Activated T-helper 17 cell treated with anti-CD3 and anti-CD28 coated beads, Interleukin-2, amount 50 U/mL, for 72 hours (primary cell): Measurements from ENCODE around the gene COL5A1. TPM values are rescaled to one million over a fixed set of nuclear protein-coding genes. Genes with fewer than 3 reads are reported as not detected.

Source experiments
- ATAC-seq: fragments of 150-1000 bp; cut with Tn5 transposase; replicated peaks from 2 replicates; pipeline ENCODE4 v1.10.0; 2021; ENCODE audit warnings: mild to moderate bottlenecking, moderate library complexity
- H3K27ac Mint-ChIP-seq: one replicate; pipeline ENCODE4 v1.8.0; 2022; ENCODE audit warnings: mixed read lengths
- H3K27me3 Mint-ChIP-seq: one replicate; pipeline ENCODE4 v1.8.0; 2022; ENCODE audit warnings: mixed read lengths
- H3K36me3 Mint-ChIP-seq: one replicate; pipeline ENCODE4 v1.8.0; 2022; ENCODE audit warnings: low read depth, mild to moderate bottlenecking, mixed read lengths
- H3K4me1 Mint-ChIP-seq: one replicate; pipeline ENCODE4 v1.8.0; 2022; ENCODE audit warnings: mixed read lengths
- H3K4me3 Mint-ChIP-seq: one replicate; pipeline ENCODE4 v1.8.0; 2022; ENCODE audit warnings: mild to moderate bottlenecking, mixed read lengths
- H3K9me3 Mint-ChIP-seq: one replicate; pipeline ENCODE4 v1.8.0; 2022; ENCODE audit warnings: mixed read lengths
- total RNA-seq, 2 donors: library from RNA; stranded (reverse); gene quantifications; one replicate each; pipeline ENCODE4 v1.2.3, GENCODE V29; 2022

The COL5A1 gene
- total RNA-seq, 2 donors from 2014 or later: 0.50 to 1.3 TPM

DNA sequence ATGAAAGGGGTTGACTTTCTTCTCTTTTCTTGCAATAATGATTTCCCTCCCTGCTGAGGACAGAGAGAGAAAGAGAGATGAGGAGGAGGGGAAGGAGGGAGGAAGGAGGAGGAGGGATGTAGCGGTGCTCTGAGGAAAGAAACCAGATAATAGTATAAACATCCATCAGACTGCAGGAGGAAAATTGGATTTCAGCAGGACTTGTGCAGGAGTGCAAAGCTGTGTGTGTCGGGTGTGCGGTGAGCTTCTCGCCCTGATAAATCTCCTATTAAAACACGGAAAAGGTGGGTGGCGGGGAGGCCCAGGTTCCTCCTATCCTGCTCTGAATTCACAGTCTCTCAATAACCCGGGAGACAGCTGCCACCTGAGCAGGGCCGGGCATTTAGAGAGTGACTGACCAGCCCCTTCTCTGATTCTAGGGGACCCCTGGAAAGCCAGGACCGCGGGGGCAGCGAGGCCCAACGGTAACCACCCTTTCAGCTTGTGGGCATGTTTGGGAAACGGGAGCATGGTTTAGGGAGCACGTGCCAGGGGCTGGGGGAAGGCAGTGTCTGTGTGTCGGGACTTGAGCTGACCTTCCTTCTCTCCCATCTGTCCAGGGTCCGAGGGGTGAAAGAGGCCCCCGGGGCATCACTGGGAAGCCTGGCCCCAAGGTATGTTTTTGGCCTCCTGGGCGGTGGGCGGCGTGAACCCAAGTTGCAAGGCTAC is 153.2 kb downstream of the COL5A1 start:
- ATAC-seq: no peak
- no peak overlapping the region for H3K27ac Mint-ChIP-seq
- H3K4me3 Mint-ChIP-seq: no peak overlapping the region
- no peaks in the 10 kb centered on the region for H3K4me1 Mint-ChIP-seq
- no peaks in the 10 kb centered on the region for H3K9me3 Mint-ChIP-seq
- no peaks in the 10 kb centered on the region for H3K36me3 Mint-ChIP-seq
- H3K27me3 Mint-ChIP-seq: peaks cover 4% of the 10 kb centered on the region

DNA sequence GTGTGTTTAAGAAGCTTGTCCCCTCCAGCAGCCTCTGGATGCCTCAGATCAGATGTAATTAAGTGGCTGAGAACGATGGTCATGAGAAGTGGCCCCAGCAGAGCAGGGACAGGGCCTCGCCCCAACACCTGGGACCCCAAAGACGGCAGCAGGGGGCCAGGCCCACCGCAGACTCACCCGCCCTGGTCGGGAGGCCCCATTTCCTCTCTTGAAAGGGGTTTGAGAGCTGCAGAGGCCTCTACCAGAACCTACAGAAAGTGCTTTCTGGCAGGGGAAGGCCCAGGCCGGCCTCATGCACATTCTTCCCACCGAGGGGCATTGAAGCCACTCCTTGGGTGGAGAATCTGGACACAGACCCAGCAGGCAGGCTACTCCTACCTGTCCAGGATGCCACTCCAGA is 153.8 kb downstream of the COL5A1 start:
- H3K27ac Mint-ChIP-seq: no peak overlapping the region
- no peak for ATAC-seq
- peaks cover 4% of the 10 kb centered on the region for H3K27me3 Mint-ChIP-seq
- H3K9me3 Mint-ChIP-seq: no peaks in the 10 kb centered on the region
- no peaks in the 10 kb centered on the region for H3K4me1 Mint-ChIP-seq
- H3K4me3 Mint-ChIP-seq: no peak overlapping the region
- H3K36me3 Mint-ChIP-seq: no peaks in the 10 kb centered on the region

- Mint-ChIP-seq H3K27me3 (peaks cover 4% of the 10 kb centered on the region), H3K36me3 (no peaks in the 10 kb centered on the region), H3K27ac (no peak overlapping the region), H3K9me3 (no peaks in the 10 kb centered on the region), H3K4me3 (no peak overlapping the region), H3K4me1 (no peaks in the 10 kb centered on the region)
- no peak for ATAC-seq
Observed at GRCh38 chr9:134796882-134797281, 155.3 kb downstream of the COL5A1 start.

DNA sequence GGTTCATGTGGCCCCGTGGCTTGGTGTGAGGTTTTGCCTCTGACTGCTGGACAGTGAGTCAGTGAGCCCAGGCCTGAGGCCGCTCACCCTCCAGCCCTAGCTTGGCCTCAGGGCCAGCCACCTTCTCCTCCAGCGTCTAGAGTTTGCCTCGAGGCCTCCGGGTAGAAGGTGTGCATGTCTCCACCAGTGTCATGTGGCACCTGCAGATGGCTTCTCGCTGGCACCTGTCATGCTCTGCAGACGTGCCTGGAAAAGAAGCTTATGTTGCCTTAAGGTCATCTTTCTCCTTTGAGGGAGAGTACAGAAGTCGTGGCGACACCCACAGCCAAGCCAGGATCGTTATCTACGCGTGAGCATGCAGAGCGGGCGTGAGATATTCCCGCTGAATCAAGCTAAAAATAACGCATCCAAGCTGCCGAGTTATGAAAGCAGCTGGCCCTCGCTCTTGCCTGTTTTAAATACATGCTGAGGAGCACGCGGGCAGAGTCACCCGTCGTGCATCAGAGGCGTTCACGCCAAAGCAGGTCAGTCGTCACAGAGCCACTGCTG is 159.3 kb downstream of the COL5A1 start:
- no peak overlapping the region for H3K27ac Mint-ChIP-seq
- H3K4me1 Mint-ChIP-seq: no peaks in the 10 kb centered on the region
- no peak for ATAC-seq
- no peaks in the 10 kb centered on the region for H3K27me3 Mint-ChIP-seq
- H3K9me3 Mint-ChIP-seq: no peaks in the 10 kb centered on the region
- no peaks in the 10 kb centered on the region for H3K36me3 Mint-ChIP-seq
- no peak overlapping the region for H3K4me3 Mint-ChIP-seq

GRCh38 chr9:134802216-134802795 is 160.7 kb downstream of the COL5A1 start:
- Mint-ChIP-seq H3K27ac (no peak overlapping the region), H3K4me3 (no peak overlapping the region), H3K4me1 (no peaks in the 10 kb centered on the region), H3K36me3 (no peaks in the 10 kb centered on the region), H3K27me3 (no peaks in the 10 kb centered on the region), H3K9me3 (no peaks in the 10 kb centered on the region)
- ATAC-seq: no peak

DNA sequence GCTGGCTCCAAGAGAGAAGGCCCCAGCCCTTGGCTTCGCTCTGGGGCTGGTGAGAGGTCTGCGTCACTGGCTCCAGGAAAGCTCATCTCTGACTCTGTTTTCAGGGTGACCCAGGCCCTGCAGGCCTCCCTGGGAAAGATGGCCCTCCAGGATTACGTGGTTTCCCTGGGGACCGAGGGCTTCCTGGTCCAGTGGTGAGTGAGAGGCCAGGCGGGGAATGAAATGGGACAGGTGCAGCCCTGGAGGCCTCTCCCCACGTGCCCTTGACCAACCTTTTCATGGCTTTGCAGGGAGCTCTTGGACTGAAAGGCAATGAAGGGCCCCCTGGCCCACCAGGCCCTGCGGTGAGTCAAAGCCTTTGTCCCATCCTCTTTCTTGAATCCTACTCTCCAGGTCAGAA is 163.3 kb downstream of the COL5A1 start:
- no peak for ATAC-seq
- no peak overlapping the region for H3K4me3 Mint-ChIP-seq
- no peaks in the 10 kb centered on the region for H3K36me3 Mint-ChIP-seq
- no peaks in the 10 kb centered on the region for H3K9me3 Mint-ChIP-seq
- H3K4me1 Mint-ChIP-seq: no peaks in the 10 kb centered on the region
- no peak overlapping the region for H3K27ac Mint-ChIP-seq
- H3K27me3 Mint-ChIP-seq: no peaks in the 10 kb centered on the region

- no peaks in the 10 kb centered on the region for H3K36me3 Mint-ChIP-seq
- H3K27ac Mint-ChIP-seq: no peak overlapping the region
- no peaks in the 10 kb centered on the region for H3K4me1 Mint-ChIP-seq
- ATAC-seq: no peak
- no peaks in the 10 kb centered on the region for H3K9me3 Mint-ChIP-seq
- H3K4me3 Mint-ChIP-seq: no peak overlapping the region
- no peaks in the 10 kb centered on the region for H3K27me3 Mint-ChIP-seq
Observed at GRCh38 chr9:134807716-134808446, 166.3 kb downstream of the COL5A1 start.

- ATAC-seq: no peak
- no peak overlapping the region for H3K4me3 Mint-ChIP-seq
- H3K36me3 Mint-ChIP-seq: no peaks in the 10 kb centered on the region
- no peaks in the 10 kb centered on the region for H3K4me1 Mint-ChIP-seq
- H3K27ac Mint-ChIP-seq: no peak overlapping the region
- H3K27me3 Mint-ChIP-seq: no peaks in the 10 kb centered on the region
- no peaks in the 10 kb centered on the region for H3K9me3 Mint-ChIP-seq
Observed at GRCh38 chr9:134808447-134808792, 166.8 kb downstream of the COL5A1 start.

DNA sequence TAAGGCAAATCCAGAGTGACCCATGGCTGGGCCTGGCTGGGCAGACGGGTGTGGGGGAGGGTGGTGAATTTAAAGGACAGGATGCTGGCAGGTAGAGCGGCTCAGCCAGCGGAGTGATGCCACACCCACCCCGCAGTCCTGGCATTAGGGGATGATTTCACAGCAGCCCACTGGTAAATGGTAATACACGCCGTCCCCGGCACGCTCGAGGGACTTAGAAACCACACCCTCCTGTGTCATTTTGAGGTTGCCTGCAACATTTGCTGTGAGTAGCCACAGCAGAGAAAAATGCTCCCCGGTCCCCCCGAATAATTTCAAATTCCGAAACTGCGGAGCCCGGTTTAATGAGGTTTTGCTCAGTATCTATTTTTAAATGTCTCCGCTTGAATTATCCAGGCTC is 167.7 kb downstream of the COL5A1 start:
- ATAC-seq: no peak
- Mint-ChIP-seq H3K4me3 (no peak overlapping the region), H3K27ac (no peak overlapping the region), H3K9me3 (no peaks in the 10 kb centered on the region), H3K36me3 (no peaks in the 10 kb centered on the region), H3K27me3 (no peaks in the 10 kb centered on the region), H3K4me1 (no peaks in the 10 kb centered on the region)

GRCh38 chr9:134809826-134810225 is 168.2 kb downstream of the COL5A1 start:
- no peak overlapping the region for H3K27ac Mint-ChIP-seq
- H3K4me1 Mint-ChIP-seq: no peaks in the 10 kb centered on the region
- no peak for ATAC-seq
- no peaks in the 10 kb centered on the region for H3K9me3 Mint-ChIP-seq
- H3K4me3 Mint-ChIP-seq: no peak overlapping the region
- no peaks in the 10 kb centered on the region for H3K36me3 Mint-ChIP-seq
- no peaks in the 10 kb centered on the region for H3K27me3 Mint-ChIP-seq

DNA sequence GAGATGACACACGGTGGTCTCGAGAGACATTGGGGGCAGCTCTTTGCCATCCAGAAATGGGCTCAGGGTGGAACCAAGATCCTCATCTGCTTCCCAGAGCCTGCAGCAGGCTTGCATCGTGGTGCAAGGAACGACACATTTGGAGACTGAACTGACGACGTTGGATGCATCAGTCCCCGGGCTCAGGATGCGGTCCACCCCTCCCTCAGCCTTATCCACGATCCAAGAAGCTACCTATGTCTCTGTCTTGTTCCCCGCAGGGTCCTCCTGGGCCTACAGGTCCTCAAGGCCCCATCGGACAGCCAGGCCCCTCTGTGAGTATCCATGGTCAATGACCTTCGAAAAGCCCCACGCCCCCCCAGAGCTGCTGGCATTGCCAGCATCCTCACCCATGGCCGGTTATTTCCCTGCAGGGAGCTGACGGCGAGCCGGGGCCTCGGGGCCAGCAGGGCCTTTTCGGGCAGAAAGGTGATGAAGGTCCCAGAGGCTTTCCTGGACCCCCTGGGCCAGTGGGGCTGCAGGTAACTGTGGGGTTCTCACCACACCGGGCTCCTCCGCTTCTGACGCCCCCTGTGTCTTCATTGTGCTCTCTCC is 169.6 kb downstream of the COL5A1 start:
- Mint-ChIP-seq H3K27me3 (no peaks in the 10 kb centered on the region), H3K4me1 (no peaks in the 10 kb centered on the region), H3K9me3 (no peaks in the 10 kb centered on the region), H3K27ac (no peak overlapping the region), H3K36me3 (no peaks in the 10 kb centered on the region), H3K4me3 (no peak overlapping the region)
- no peak for ATAC-seq

GRCh38 chr9:134811673-134812342 is 170.2 kb downstream of the COL5A1 start:
- H3K4me1 Mint-ChIP-seq: no peaks in the 10 kb centered on the region
- no peak overlapping the region for H3K4me3 Mint-ChIP-seq
- no peaks in the 10 kb centered on the region for H3K9me3 Mint-ChIP-seq
- no peaks in the 10 kb centered on the region for H3K36me3 Mint-ChIP-seq
- ATAC-seq: no peak
- H3K27ac Mint-ChIP-seq: no peak overlapping the region
- no peaks in the 10 kb centered on the region for H3K27me3 Mint-ChIP-seq

DNA sequence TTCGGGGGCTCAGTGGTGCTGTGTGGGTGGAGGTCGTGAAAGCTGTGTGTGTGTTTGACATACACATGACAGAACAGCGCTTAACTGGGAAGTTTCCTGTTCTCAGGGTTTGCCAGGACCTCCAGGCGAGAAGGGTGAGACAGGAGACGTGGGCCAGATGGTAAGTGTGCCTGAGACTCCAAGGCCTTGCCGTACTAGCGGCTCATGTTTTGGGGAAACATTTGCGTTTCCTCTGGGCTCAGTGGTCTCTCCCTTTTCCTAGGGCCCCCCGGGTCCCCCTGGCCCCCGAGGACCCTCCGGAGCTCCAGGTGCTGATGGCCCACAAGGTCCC is 170.7 kb downstream of the COL5A1 start:
- no peak overlapping the region for H3K4me3 Mint-ChIP-seq
- H3K4me1 Mint-ChIP-seq: no peaks in the 10 kb centered on the region
- H3K36me3 Mint-ChIP-seq: no peaks in the 10 kb centered on the region
- no peak for ATAC-seq
- H3K27ac Mint-ChIP-seq: no peak overlapping the region
- no peaks in the 10 kb centered on the region for H3K27me3 Mint-ChIP-seq
- no peaks in the 10 kb centered on the region for H3K9me3 Mint-ChIP-seq

- H3K9me3 Mint-ChIP-seq: no peaks in the 10 kb centered on the region
- ATAC-seq: no peak
- H3K36me3 Mint-ChIP-seq: no peaks in the 10 kb centered on the region
- H3K27me3 Mint-ChIP-seq: no peaks in the 10 kb centered on the region
- H3K4me1 Mint-ChIP-seq: no peaks in the 10 kb centered on the region
- no peak overlapping the region for H3K27ac Mint-ChIP-seq
- no peak overlapping the region for H3K4me3 Mint-ChIP-seq
Observed at GRCh38 chr9:134813841-134814240, 172.2 kb downstream of the COL5A1 start.
